ENCODE results near the gene CTPS2.
"Not testable (repeated sequence)": the region's sequence is repeated elsewhere in the genome, so short reads cannot be mapped to it uniquely, and the experiment has no call there.

CTPS2 gene

DNA sequence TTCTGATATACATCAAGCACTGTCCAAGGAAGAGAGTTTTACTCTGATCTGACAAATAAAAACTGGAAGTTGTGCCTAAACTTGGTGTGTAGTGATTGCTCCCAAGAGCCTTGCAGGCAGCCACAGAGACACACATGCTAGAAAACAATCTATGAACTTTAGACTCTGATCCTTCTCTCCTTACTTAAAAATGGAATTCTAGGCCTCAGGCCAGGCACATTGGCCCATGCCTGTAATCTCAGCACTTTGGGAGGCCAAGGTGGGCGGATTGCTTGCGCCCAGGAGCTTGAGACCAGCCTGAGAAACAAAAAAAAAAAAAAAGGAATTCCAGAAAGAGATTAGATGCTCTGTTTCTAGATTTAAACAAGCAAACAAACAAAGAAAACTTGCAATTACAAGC, 108.1 kb downstream of the CTPS2 start:
- DNase-seq: no peak

DNA sequence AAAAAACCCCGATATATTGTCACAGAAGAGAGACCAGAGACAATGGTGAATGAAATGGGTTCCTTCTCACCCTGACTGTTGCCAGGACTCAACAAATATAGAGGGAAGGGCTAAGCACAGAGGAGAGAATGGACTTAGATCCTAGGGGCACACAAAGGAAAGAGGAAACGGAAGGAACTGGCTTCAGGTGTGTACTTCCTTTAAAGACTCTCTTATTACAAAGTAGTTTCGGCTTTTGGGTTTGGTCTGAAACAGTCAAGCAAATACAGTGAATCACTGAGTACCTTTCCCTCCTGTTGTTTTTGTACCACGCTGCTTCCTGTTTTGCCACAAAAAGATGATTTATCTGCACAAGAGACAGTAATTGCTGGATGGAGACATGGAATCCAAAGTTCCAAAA, 108.6 kb downstream of the CTPS2 start:
- DNase-seq: no peak

DNA sequence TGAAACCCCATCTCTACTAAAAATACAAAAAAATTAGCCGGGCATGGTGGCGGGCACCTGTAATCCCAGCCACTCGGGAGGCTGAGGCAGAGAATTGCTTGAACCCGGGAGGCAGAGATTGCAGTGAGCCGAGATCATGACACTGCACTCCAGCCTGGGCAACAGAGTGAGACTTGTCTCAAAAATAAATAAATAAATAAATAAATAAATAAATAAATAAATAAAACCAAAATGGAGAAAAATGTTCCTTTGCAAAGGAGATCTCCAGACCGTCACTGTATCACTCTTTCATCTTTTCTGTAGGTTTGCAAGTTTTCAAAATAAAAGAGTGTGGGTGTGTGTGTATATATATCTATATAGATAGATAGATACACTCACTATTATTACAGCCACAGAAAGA, 109.2 kb downstream of the CTPS2 start:
- not testable (repeated sequence) for DNase-seq

DNA sequence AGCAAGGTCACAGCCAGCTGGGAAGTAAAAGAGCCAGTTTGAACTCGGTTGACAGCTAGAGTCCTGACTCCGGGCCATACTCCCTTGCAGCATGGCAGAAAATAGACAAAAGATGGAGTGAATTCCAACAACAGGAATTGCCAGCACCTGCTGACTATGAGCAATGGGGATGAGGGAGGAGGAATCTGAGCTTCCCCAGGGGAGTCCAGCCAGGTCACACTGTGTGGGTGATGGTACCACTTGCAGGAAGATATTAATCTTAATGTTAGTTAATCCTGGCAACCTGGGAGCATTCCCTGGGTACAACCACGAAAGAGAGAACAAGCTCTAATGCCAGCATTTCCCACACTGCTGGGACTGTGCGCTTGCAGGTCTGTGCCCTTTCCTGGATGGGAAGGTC, 110.6 kb downstream of the CTPS2 start:
- no peak for DNase-seq

DNA sequence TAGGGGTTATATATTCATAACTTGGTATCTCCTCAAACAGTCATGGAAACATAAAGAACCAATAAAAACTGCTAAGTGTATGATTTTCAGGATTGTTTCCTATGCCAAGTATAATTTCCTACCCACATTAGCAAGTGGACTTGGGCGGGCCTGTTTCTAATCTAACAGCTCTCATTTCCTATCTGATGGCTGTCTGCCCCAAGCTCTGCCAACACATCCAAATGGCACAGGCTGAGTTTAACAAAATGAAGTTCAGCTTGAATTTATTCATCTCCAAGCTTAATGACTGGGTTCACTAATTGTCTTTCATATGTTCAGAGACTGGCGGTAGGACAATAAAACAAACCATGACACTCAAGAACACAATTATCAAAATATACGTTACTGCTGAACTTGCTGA, 118.0 kb downstream of the CTPS2 start:
- no peak for DNase-seq

DNA sequence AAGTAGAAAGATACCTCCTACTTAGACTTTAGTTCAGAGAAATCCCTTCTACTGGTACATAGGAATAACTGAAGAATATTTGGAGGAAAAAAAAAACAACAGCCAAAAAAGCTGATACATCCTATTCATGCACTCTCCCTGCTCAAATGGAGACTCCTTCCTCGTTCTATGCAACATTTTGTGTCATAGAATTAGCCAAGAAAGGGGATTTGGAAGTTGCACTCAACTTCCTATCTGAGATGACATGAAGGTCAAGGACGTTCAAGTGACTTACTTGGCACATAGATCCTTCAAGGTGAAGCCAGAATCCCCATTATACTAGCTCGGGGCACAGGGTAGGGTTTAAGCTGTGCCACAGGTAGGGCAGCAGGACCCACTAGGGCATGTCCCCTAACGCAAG, 118.7 kb downstream of the CTPS2 start:
- DNase-seq: no peak

DNA sequence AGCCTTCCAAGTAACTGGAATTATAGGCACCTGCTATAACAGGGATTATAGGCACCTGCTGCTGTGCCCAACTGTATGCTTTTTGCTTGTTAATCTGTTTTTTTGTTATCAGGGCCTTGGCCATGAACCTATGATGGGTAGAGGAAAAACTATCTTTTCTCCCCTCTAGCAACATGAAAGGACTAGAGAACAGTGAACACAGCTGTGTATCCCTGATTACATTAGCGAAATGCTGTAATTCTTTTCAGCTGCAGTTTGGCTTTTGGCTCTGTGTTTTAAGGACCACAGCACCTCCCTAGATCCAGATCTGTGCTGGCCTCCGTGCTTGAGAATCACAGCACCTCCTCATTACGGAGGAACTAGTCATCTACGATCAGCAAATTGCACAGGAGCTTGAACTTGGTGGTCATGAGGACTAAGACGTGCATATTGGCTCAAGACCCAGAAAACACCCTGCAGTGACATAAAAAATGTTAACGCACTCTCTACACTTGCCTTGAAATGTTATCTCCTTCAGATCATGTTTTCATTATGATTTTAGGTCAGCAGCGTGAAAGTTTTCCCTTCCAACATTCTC, 120.2 kb downstream of the CTPS2 start:
- DNase-seq: no peak

DNA sequence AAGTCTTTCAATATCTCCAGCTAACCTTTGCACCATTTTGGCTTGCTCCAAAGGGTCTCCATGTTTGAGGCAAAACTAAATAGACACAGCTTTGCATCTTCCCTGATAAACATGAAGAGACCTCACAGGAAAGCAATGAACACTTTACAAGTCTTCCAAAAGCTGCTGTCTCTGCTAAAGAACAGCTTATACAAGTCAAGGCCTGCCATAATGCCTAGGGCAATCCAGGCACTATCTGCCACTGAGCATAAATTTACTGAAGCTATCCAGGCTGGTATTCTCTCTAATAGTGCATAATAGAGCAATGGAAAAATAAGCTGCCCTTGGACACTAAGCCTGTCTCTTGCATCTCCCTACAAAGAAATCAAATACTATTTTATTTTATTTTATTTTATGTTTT, 122.6 kb downstream of the CTPS2 start:
- DNase-seq: no peak

DNA sequence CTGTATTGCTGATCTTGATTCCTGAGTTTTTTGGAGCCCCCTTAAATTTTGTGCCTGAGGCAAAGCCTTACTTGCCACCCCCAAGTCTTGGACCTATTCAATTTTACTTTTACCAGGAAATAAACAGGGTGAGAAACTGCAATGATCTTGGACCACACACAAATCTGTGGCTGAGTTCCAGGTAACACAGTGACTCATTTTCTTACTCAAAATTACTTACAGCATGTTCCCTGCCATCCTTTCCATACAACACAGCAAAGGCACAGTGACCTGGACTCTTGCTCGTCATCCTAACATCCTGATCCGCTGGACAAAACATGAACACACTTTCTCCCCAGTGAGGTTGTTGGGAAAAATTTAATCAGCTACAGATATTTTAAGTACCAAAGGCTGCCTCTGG, 123.3 kb downstream of the CTPS2 start:
- DNase-seq: no peak

DNA sequence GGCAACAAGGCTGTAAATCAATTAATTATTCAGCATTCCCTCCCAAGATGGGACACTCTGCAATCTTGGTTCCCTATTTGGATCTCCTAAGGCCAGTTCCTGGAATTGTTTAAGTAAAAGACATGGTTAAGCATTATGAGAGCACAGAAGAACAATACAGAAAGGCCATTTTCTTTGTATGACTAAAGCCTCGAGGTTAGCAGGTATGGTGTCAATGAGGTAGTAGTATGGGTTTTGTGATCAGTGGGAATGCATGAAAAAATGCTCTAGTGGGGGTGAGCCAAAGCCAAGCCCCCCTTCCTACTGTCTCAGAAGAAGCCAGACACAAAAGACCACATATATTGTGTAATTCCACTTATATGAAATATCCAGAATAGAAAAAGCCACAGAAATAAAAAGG, 124.2 kb downstream of the CTPS2 start:
- DNase-seq: no peak

DNA sequence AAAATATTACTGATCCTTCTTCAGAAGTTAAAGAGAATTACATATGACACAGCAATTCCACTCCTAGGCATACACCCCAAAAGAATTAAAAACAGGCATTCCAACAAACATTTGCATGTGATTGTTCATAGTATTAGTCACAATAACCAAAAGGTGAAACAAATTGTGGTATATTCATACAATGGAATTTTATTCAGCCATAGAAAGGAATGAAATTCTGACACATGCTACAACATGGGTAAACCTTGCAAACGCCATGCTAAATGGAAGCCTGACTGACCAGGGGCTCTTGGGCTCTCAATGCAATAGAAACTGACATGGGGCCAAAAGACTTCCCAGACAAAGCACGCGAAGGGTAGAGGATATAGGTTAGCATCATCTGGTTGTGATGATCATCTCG, 124.6 kb downstream of the CTPS2 start:
- DNase-seq: no peak

DNA sequence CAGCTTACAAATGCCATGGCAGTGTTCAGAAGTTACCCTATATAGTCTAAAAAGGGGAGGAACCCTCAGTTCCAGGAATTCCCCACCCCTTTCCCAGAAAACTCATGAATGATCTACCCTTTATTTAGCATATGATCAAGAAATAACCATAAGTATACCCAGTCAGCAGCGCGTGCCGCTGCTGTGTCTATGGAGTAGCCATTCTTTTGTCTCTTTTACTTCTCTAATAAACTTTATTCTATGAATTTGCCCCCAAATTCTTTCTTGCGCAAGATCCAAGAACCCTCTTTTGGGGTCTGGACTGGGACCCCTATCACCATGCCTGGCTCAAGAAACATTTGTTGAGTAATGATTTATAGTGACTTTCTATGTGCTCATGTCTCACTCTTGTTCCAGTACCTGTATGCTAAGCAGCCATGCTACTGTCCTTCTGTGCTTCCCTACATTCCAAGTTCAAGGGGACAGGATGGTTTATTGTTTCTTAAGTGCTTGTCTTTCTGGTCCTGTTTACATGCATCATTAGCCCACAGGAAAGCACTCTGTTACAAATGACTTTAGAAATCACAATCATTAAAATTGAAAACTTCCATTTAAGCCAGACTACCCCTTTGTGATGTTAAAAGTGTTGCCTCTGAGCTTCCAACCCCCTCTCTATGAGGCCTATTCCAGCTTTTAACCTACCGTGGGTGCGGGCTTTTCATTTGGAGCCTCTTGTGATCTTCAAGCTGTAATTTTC, 125.9 kb downstream of the CTPS2 start:
- DNase-seq: no peak

DNA sequence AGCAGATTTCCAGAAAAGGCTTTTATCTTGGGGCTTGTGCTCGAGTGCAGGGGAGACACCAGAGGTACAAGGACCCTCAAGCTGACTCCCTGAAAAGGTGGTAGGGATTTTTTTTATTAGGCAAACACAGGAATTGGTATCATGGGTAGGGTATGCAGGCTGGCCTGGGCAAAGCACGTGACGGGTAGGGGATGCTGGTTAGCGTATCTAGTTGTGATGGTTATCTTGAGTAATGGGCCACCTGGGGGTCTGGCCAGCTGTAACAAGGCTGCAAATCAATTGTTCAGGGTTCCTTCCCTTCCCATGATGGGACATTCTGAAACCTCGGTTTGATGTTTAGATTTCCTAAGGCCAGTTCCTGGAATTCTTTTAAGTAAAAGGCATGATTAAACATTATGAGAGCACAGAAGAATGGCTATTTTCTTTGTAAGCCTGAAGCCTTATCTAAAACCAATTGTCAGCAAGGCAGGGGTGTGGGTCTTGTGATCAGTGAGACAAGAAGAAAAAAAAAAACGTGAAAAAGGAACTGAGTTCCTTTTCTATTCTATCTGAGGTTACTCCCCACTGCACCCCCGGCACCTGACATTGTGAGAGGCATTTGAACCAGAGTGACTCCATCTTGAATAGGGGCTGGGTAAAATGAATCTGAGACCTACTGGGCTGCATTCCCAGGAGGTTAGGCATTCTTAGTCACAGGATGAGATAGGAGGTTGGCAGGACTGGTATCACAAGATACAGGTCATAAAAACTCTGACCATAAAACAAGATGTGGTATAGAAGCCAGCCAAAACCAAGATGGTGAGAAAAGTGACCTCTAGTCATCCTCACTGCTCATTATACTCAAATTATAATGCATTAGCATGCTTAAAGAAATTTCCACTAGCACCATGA, 126.7 kb downstream of the CTPS2 start:
- no peak for DNase-seq

DNA sequence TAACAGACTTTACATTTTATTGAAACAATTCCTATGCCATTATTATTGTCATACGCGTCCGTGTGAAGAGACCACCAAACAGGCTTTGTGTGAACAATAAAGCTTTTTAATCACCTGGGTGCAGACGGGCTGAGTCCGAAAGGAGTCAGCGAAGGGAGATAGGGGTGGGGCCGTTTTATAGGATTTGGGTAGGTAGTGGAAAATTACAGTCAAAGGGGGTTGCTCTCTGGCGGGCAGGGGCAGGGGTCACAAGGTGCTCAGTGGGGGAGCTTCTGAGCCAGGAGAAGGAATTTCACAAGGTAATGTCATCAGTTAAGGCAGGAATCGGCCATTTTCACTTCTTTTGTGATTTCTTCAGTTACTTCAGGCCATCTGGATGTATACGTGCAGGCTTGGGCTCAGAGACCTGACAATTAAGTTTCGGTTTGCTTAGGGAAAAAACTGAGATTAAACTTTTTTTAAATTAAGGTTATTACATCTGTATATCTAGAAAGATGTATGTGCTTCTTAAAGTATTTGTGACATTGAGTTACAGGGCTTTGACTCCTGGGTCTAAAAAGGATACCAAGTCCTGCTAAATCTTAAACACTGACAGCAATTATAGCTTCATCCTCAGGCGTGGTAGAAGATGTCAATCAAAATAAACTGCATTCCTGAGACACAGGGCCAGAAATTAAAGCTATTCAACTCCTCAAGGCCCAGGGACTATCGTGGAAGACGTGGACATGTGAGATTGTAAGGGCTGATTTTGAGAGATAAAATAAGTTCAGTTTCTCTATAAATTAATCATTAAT, 132.3 kb downstream of the CTPS2 start:
- not testable (repeated sequence) for DNase-seq

DNA sequence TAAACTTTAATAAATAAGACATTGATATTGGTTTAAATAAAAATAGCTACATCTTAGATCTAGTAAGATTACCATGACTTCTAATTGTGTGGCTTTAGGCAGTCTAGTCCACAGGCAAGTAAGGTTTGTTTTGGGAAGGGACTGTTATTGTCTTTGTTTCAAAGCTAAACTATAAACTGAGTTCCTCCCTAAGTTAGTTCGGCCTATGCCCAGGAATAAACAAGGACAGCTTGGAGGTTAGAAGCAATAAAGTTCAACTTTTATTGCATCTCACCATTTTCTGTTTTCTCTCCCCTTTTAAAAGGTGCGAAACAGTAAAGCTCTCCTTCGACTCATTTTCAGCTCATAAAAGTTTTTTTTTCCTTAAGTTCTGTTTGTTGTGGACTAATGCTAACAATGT, 133.0 kb downstream of the CTPS2 start:
- no peak for DNase-seq

DNA sequence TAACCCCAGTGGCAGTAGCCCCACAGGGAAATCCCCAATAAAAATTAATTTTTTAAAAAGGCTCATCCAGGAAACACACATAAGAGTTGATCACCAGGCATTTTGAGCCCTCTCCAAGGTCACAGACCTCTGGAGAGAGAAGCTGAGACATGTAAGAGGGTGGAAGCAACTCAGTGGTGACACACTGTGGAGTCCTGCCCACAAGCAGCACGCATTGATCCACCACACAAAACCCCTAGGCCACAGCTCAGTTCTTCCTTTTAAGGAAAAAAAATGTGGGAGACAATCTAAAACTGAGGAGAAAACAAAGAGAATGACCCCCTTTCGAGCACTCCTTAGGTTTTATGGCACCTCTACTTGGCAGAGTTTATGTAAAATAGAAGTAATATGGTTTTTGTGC, 134.3 kb downstream of the CTPS2 start:
- DNase-seq: no peak

DNA sequence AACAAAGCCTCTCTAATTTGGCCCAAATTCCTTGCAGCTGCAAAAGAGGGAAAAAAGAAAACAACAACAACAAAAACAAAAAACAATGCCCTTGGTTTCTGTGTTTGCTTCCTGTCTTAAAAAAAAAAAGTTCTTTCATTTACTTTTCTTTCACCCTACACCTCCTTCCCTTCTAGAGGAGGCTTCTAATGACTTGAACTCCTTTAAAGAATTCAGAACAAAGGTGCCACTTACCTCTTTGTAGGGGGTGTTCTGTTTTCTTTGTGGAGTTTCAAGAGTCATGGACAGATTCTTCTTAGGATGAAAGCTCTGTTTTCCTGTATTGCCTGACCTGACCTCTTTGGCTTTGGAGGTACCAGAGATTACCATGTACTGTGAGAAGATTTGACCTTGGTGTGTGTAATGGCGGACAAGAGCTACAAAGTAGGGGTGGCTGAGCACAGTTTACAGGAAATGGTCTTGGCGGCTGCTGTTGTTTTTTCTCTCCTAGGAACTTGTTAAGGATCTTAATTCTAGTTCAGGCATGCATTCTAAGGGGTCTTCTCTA, 134.9 kb downstream of the CTPS2 start:
- no peak for DNase-seq

DNA sequence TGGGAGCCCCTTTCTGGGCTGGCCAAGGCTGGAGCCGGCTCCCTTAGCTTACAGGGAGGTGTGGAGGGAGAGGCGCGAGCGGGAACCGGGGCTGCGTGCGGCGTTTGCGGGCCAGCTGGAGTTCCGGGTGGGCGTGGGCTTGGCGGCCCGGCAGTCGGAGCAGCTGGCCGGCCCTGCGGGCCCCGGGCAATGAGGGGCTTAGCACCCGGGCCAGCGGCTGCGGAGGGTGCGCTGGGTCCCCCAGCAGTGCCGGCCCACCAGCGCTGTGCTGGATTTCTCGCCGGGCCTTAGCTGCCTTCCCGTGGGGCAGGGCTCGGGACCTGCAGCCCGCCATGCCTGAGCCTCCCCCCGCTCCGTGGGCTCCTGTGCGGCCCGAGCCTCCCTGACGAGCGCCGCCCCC, 137.1 kb downstream of the CTPS2 start:
- DNase-seq: not testable (repeated sequence)

DNA sequence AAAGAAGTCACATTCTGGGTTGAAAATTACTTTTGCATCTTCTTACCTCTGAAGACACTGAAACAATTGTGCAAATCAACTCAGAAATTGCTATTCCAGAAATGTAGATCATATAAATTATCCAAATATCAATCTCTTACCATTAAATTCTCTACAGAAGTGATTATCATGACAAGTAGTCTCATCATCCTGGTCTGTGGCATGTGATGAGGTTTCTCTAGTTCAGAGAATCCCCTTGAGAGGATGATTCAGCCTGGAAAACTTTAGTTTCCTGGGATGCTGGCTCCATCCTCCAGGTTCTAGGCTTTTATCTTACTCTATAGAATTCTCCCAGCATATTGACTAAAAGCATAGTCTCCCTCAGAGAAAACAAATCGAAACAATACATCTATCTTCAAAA, 138.7 kb downstream of the CTPS2 start:
- DNase-seq: no peak

DNA sequence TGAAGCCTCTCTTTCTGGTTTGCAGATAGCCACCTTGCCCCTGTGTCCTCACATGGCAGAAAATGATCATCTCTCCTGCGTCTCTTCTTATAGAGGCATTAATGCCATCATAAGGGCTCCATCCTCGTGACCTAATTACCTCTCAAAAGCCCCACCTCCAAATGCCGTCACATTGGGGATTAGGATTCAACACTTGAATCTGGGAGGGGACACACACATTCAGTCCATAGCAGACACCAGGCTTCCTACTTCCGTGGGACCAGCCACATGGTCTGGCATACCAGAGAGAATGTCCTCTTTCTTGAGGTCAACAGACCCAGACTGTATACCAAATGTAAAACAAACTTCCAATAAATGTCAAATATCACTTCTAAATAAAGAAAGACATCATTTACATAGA, 144.8 kb downstream of the CTPS2 start:
- DNase-seq: no peak

DNA sequence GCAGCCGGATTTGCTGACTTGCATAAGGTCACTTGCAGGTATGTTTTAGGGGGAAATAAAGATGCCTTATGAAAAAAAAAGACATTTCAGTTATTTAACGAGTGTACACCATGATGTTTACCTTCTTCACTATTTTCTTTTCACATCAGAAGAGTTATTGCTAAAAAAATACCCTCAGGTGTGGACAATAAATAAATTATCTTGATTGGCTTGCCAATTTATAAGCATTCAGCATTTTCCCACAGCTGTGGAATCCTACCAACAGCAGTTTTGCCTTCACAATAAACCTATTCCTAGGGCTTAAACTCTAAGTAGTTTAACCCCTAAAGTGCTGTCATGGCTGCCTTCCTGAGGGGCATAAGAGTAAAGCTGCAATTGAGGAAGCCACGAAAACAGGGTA, 145.9 kb downstream of the CTPS2 start:
- no peak for DNase-seq
